Ishikawa (cell line): ENCODE measurements around the gene HDGF.

Experiments
- CEBPB ChIP-seq: IDR thresholded peaks from 2 replicates; pipeline ENCODE4 v1.6.1; 2012
- CREB1 ChIP-seq: IDR thresholded peaks from 2 replicates; pipeline ENCODE4 v1.6.1; 2012; ENCODE audit warnings: low read depth
- FOXM1 ChIP-seq: IDR thresholded peaks from 2 replicates; pipeline ENCODE4 v1.6.1; 2012; ENCODE audit warnings: low read depth, borderline replicate concordance
- MAX ChIP-seq: IDR thresholded peaks from 2 replicates; pipeline ENCODE4 v1.6.1; 2012
- RAD21 ChIP-seq: IDR thresholded peaks from 2 replicates; pipeline ENCODE4 v1.6.1; 2012; ENCODE audit warnings: low read depth
- REST ChIP-seq: IDR thresholded peaks from 2 replicates; pipeline ENCODE4 v1.6.1; 2012; ENCODE audit warnings: low read depth, mild to moderate bottlenecking
- TEAD4 ChIP-seq: IDR thresholded peaks from 2 replicates; pipeline ENCODE4 v1.6.1; 2012

- TF ChIP-seq MAX (no peak), RAD21 (no peak), REST (no peak), CREB1 (no peak), FOXM1 (no peak), CEBPB (no peak), TEAD4 (no peak)
Observed at GRCh38 chr1:156773607-156774006, 22.1 kb upstream of the HDGF start.
